8988T (cell line): ENCODE data around the gene RBPJL.

Experiments used
- DNase-seq: peaks from one replicate; pipeline ENCODE4 v3.0.0; 2011

The RBPJL gene

GRCh38 chr20:45363611-45364492 is 57.2 kb downstream of the RBPJL start:
- DNase-seq = no peak

GRCh38 chr20:45365444-45365970 is 58.9 kb downstream of the RBPJL start:
- DNase-seq = no peak

GRCh38 chr20:45366192-45366591 is 59.6 kb downstream of the RBPJL start:
- no peak for DNase-seq

GRCh38 chr20:45366631-45367030 is 60.0 kb downstream of the RBPJL start:
- DNase-seq = no peak

GRCh38 chr20:45367126-45367525 is 60.5 kb downstream of the RBPJL start:
- no peak for DNase-seq
